GM19043 (cell line): ENCODE results near the gene CMIP.
"Not testable (repeated sequence)": the region's sequence is repeated elsewhere in the genome, so short reads cannot be mapped to it uniquely, and the experiment has no call there.

ENCODE experiments used
- ATAC-seq: cut with Tn5 transposase; IDR thresholded peaks from one replicate; pipeline ENCODE4 v1.9.1; 2021; ENCODE audit warnings: low read depth; ENCODE audit not compliant: unreplicated experiment

The CMIP gene

DNA sequence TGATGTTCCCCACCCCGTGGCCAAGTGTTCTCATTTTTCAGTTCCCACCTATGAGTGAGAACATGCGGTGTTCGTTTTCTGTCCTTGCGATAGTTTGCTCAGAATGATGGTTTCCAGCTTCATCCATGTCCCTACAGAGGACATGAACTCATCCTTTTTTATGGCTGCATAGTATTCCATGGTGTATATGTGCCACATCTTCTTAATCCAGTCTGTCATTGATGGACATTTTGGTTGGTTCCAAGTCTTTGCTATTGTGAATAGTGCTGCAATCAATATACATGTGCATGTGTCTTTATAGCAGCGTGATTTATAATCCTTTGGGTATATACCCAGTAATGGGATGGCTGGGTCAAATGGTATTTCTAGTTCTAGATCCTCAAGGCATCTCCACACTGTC, 244.2 kb downstream of the CMIP start:
- not testable (repeated sequence) for ATAC-seq

DNA sequence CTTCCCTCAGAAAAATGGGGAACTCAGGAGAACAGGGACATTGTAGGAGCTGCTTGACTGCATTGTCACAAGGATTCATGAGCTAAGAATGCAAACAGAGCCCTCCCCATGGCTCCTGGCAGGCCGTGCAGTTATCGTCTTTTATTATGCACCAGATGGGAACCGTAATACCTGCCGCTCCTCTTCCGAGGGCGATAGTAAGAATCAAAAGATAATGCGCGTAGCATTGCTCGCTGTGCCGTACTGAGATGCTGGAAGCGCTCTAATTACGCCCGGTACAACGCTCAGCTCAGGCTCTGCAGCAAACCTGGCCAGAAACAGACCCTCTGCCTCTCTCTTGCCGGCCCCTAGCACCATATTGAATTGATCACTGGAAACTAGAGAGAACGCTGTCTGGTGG, 247.4 kb downstream of the CMIP start:
- ATAC-seq, result no peak

DNA sequence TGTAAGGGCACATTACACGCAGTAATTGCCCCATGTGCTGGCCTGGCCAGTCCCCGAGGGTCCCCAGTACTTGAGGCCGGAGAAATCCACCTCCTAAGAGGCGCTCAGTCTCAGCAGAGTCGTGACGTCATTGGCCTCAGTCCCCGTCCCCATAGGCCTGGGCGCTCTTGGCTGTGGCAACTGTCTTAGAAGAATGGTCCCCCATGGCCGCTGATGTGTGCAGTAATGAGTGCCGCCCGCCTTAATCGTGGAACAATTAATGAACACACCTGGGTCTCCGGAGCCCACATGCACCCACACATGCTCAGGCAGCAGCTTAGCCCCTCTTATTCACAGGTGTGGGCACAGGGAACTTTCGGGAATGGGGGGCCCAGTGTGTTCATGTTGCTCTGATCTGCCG, 248.0 kb downstream of the CMIP start:
- ATAC-seq, result no peak

DNA sequence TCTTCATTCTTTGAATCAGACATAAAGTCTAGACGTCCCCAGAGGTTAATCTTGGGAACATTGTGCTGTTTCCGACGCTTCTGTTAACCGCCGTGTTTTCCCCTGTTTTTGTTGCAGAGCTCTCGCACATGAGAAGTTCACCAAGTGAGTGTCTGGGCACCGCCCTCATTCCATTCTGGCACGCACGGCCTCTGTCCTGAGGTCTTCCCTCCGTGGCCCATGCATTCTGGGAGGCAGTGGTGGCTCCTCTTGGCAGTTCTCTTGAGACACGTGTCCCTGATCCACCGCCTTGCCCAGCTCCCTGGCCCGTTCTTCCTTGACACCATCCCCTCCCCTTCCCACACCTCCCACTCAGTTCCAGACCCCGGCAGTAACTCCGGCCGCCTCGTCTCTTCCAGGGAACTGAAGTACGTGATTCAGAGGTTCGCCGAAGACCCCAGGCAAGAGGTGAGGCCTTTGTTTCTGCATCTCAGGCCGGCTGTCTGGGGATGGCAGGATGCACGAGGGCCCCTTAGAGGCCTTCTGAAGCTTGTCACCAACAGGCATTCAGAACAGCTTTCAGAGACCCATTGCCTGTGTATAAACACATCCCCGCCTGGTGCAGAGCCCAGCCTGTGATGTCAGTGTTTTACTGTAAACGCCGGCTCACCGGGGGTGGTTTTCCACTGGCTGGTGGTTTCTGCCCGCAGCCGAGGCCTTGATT, 248.6 kb downstream of the CMIP start:
- no peak for ATAC-seq

DNA sequence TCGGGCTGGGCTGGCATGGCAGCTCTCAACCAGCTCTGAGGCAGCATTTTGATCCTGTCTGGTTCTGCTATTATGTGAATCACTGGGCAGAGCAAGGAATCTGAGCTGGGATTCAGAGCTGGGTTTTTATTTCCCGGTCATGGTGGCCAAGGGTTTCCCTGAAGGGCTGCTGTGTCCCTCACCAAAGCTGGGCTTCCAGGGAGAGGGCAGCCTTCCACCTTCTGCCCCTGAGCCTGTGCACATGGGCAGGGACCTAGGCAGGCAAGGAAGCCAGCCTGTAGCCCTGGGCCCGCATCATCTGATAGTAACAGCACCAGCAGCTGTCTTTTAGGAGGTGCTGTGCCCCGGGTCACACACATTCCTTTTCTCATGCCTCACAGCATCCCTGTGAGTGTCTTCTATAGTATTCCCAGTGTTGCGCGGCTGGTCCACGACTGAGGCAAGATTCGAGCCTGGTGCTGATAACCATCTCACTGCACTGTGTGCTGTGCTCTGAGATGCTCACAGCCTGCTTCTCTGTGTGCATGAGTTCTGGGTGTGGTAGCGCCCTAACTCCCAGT, 249.2 kb downstream of the CMIP start:
- no peak for ATAC-seq

DNA sequence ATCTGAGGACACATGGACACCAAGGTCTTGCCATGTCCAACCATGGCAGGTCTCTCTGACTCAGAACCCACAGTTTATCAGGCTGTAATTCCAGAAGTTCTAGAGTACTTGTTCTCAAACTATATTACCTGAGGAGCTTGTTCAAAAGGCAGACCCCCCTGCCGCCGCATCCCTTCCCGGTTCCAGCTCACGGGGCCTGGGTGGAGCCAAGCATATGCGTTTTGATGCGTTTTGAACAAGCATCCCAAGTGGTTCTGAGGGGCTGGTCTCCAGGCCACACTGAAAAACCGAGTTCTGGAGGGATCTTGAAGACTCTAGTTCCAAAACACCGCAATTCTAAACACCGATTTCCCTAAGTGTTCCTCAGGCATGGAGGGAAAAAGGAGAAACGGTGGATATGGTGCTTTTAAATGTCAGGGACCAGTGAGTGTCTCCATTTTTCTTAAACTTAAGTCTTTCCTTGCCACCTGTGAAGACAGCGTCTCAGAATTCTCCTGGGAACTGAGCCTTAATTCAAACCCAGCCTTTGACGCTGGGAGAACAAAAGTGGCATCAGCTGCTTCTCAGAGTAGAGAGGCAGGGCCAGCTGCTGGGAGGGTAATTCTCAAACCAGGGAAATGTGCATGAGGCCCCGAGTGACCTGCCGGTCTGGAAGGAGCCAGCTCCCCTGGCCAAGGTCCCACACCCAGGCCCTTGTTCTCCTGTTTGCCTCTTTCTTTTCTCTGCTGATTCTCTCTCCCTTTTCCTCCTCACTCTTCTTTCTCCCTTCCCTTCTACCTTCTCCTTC, 250.1 kb downstream of the CMIP start:
- ATAC-seq, result no peak

DNA sequence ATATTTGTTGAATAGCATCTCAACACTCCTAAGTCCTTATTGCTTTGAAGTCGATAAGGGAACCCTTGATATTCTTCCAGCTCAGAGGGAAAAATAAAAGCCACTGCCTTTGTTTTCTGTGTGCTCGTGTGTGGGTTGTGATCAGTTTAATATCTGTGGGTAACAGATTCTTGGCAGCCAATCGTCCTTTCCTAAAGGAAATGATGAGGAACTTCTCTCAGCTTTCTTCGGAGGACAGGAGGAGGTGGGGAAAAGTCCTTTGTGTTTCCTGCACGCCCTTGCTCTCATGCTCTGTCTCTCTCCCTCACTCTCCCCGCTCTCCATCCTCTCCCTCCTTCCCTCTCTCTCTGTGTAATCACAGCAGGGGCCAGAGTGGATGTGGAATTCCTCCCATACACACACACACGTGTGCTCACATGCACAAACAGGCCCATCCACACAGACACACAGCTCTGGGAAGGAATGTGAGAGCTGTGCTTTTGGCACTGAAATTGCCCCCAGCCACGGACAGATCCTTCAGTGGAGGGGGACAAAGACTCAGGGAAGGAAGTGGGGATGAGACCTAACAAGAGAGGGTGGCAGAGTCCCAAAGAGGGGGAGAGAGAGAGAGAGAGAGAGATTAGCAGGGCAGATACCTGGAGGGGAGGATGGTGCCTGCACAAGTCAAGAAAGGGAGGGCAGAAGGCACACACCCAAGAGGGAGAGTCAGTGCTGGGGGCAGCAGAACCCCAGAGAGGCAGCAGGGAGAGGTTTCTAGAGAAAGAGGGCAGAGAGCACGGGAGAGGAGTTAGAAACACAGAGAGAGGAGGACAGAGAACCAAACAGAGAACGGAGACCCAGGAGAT, 250.9 kb downstream of the CMIP start:
- no peak for ATAC-seq

DNA sequence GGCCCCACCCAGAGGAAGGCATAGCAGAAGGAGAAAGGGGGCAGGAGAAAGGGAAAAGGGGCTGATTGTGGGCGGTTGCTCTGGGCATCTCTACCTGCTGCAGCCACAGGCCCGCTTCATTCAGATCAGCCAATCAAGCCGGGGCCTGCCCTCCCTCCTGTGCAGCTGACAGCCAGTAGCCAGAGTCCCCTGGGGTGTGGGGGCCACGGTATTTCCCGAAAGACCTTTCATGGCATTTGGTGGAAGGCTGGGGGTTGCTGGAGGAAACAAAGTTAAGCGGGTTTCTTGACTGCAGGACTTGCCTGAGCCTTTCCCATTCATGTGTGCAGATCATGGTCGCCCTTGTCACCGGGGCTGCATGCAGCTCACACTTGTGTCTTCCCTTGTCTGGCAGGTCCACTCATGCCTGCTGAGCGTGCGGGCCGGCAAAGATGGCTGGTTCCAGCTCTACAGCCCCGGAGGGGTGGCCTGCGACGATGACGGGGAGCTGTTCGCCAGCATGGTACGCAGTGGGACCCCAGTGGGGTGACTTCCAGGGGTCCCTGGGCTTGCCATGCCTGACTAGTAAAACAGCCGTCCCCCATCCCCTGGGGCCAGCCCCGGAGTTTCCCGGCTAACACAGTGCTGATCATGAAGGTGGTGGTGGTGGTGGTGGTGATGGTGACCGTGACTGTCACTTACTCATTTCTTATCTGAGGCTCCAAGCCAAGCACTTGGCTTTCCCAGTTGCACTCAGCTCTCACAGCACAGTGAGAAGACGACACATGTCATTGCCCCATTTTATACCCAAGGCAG, 251.8 kb downstream of the CMIP start:
- no peak for ATAC-seq

DNA sequence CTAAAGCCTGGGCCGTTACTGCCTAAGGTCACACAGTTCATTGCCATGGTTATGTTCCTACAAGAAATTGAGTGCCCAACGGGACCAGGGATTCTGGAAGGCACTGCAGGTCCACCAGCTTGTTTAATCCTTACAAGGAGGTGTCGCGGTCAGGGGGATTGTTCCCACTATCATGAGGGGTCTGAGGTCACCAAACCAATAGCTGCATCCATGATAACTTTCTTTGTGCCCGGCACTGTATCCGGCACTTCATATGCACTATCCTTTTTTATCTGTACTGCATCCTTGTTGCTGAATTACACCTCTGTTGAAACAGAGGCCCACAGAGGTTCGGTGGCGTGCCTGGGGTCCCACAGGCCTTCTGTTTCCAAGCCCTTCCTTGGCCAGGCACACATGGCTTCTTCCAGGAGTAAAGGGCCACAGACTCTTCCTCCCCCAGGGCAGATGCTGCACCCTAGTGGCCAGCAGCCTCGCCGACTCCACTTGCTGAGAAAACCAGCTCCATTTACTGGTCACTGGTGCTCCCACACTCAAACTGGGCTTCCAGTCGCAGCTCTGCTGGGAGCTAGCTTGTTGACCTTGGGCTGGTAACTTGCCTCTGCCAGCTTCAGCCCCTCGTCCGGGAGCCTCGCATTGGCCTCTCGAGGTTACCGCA, 252.5 kb downstream of the CMIP start:
- ATAC-seq, result no peak

DNA sequence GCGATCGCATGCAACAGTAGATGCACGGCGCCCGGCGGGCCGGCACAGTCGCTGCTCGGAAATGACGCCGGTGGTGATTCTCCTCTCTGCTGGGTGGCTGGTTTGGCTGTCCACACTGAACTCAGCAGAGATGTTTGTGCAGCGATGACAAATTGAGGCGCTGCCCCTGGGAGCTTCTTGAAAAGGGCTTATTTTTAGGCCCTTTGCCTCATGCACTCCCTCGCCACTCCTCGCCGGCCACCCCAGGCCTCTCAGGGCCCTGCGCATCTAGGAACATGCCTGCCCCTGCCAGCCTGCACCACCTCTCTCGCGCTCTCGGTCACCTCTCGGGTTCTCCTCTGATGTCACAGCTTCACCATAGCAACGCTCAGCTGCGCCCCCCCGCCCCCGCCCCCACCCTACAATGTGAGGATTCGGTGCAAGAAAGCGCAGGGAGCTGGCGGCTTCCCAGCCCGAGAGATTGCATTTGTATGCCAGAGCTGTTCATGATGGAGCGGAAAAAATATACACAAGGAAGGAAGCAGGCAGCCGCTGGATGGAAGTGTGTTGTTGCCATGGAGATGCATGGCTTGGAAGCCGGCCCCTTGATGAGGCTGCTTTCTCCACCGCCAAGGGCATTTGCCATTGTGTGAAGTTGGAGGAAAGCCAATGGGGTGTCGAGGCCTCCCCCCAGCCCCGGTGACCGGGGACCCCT, 253.2 kb downstream of the CMIP start:
- ATAC-seq, result no peak

DNA sequence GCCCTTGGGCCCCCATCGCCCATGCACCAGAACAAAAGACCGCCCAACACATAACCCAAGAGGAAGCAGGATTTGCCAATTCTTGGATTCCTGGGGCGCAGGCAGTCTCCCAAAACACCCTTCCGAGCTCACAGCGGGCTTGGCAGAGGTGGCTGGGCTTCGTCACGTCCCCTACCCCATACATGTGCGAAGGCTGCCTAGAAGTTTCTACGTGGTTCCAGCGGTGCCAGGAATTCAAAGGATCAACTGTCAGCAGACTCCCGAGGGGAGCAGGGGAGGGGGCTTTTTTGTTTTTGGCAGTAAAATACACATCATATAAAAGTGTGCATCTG, 253.7 kb downstream of the CMIP start:
- no peak for ATAC-seq

DNA sequence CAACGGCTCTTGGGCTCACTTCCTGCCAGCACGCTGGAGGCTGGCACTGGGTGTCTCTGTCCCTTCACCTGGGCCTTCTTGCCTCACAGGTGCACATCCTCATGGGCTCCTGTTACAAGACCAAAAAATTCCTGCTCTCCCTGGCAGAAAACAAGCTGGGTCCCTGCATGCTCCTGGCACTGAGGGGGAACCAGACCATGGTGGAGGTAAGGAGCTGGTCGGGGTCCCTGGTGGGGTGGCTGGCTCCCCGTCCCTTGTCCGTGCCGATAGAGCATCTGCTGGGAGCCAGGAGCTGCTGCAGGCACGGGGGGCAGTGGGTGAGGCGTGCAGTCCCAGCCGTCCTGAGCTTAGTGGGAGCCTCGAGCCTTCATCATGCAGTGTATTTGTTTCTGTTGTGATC, 255.0 kb downstream of the CMIP start:
- ATAC-seq, result no peak

DNA sequence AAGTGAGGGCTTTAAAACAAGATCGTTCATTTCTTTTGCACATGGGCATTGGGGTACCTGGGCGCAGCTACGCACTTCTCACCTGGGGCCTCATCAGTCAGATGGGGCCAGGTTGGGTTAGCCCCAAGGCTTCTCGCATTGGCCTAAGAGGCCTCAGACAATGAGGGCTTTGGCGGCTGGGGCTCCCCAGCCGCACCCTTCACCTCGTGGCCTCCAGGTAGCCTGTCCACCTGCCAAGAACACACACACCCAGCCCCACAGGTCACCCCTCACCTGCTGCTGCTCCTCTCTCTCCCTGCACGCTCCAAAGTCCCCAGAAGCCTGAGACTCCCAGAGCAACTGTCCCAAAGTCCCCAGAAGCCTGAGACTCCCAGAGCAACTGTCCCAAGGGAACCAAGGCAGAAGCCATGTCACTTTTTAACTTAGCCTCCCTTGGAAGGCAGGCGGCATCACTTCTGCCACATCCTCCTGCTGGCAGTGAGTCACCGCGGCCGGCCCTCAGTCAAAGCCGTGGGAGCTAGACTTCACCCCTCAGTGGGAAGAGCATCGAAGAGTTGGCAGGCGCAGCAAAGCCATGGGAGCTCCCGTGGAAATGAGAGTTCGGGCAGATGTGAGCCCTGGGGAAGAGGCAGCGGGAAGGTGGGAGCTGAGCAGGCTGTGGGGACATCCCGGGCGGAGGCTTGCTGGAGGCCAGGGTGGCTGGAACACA, 255.6 kb downstream of the CMIP start:
- no peak for ATAC-seq

DNA sequence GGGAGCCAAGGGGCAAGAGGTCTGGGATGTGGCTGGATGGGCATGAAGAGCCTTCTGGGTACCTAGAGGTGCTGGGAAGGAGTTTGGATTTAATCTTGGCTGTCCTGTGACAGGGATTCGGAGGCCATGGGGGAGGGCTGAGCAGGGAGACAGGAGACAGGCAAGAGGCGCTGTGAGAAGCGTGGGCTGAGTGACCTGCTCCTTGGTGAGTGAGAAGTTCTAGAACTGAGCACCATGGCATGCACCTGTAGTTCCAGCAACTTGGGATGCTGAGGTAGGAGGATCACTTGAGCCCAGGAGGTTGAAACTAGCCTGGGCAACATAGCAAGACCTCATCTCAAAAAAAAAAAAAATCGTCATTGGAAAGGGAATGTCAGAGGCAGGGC, 256.2 kb downstream of the CMIP start:
- no peak for ATAC-seq

DNA sequence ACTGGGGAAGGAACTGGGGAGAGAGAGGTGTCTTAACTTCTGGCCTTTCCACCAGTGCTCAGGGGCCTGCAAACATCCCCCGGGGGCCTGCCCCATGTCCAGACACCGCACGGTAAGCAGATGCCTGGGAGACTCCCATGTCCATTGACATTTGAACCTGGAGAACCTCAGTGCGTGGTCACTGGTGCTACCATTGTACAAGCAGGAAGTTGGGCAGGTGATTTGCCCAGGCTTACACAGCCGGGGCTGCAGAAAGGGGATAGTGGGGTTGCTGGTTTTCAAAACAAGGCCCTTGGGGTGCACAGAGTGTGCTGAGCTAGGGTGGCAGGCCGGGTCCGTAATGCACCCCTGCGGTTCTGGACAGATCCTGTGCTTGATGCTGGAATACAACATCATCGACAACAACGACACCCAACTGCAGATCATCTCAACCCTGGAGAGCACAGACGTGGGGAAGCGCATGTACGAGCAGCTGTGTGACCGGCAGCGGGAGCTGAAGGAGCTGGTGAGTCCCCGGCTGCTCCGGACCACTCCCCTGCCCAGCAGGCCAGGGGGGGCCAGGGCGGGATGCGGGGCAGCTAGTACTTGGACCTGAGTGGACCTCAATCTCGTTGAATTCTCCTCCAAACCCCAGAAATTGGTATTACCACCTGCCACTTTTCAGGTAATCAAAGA, 256.8 kb downstream of the CMIP start:
- no peak for ATAC-seq

DNA sequence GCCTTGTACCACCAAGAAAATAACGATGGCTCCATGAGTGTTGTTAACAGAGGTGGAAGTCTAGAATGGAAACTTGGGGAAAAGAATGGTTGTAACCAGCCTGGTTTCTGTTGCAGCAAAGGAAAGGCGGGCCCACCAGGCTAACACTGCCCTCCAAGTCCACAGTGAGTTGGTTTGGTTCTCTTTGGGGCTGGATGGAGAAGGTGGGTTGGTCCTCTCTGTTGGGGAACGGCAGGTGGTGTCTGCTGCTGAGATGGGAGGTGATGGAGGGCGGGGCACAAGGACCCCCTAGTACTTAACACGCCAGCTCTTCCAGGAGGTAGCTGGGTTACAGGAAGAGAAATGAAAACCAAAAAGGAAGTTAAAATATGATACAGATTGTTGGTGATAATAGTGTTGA, 257.9 kb downstream of the CMIP start:
- ATAC-seq, result no peak

DNA sequence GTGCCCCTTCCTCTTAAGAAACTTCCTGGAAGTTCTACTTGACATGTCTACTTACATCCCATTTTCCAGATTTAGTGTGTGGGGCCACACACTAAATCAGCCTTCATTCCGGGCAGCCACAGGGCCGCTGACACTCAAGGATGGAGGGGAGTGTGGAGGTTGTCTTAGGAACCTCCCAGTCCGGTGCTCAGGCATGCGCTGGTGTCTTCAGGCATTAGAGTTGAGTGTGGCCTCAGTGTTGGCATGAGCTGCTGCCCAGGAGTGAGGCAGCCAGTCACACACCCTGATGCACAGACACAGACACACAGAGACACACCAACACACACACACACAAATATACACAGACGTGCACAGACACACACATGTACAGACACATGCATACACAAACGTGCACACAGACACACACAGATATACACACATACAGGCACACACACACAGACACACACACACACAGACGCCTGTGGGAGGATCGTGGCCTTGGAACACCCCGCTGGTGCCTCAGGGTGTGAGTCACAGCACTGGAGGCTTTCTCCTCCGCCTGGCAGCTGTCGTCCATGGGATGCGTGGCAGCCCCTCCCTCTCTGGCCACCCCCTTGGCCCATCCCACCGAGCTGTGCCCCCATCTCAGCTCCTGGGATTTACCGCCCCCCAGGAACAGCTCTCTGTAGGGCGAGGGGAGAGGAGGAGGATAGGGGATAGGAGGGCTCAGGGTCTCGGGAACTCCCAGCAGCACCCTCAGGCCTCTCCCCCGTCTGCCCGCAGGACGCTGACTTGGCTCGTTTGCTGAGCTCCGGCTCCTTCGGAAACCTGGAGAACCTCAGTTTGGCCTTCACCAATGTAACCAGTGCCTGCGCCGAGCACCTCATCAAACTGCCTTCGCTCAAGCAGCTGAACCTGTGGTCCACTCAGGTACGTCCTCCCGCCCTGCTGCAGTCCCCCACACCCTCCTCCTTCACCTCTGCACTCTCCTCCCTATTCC, 258.9 kb downstream of the CMIP start:
- no peak for ATAC-seq
